HCT116 (cell line): ENCODE results near the gene TOMM22. TPM values are rescaled to one million over a fixed set of nuclear protein-coding genes. Genes with fewer than 3 reads are reported as not detected.

ENCODE experiments used
- ATAC-seq: fragments of 200-7000 bp; cut with Tn5 transposase; 2 replicates; pipeline ENCODE4 v1.9.1; 2020; ENCODE audit warnings: mild to moderate bottlenecking, moderate library complexity
- BruUV-seq: library from RNA; stranded (reverse); fragments of 400-500 nt; replicated peaks from 2 replicates; lab custom pipeline; 2021; lab: Mats Ljungman, UMichigan
- CTCF ChIA-PET: fragments of 300-600 bp; sonication (Branson Sonifier 250); formaldehyde crosslinking; loops from one replicate; lab custom pipeline; 2021; ENCODE audit warnings: antibody characterized with exemption; lab: Charles Lee
- POLR2A ChIA-PET: fragments of 300-600, 350-600 bp; sonication (Branson Sonifier 250); formaldehyde crosslinking; loops from one replicate; lab custom pipeline; 2021; ENCODE audit warnings: antibody characterized with exemption; lab: Charles Lee
- RAD21 ChIA-PET, 2 experiments: fragments of 300-600 bp; sonication (Branson Sonifier 250); formaldehyde crosslinking; loops; one replicate each; lab custom pipeline; 2023; ENCODE audit warnings: low total read pairs in 2 of 2; ENCODE audit not compliant: uncharacterized antibody in 2 of 2, unreplicated experiment in 2 of 2, low non-redundant PET in 1 of 2; lab: Charles Lee
- DNase-seq: peaks from one replicate; pipeline ENCODE4 v3.0.0-alpha.2; 2010; ENCODE audit warnings: low read depth, low spot score
- H2AFZ ChIP-seq: fragments of 200-600 bp; shearing (Covaris generic), sonication (generic); 2 replicates; pipeline ENCODE4 v1.6.1; 2017; ENCODE audit warnings: low read depth, mixed run types, mixed read lengths, antibody characterized with exemption, low read length; ENCODE audit not compliant: poor library complexity, severe bottlenecking
- H3K27ac ChIP-seq: 2 replicates; pipeline ENCODE4 v1.5.1; 2012; ENCODE audit warnings: low read depth, low read length
- H3K27me3 ChIP-seq: fragments of 200-600 bp; sonication (generic); 2 replicates; pipeline ENCODE4 v1.6.1; 2016; ENCODE audit warnings: mixed run types, low read length, mixed read lengths; ENCODE audit not compliant: insufficient read depth
- H3K36me3 ChIP-seq, 2 experiments: fragments of 200-500 bp in 1 of 2; fragments of 200-600 bp in 1 of 2; sonication (Bioruptor generic) in 1 of 2; sonication (generic) in 1 of 2; 2 replicates each; pipeline versions ENCODE4 v1.5.1 to v1.6.1; 2014 to 2016; ENCODE audit warnings: low read length in 2 of 2, inconsistent platforms in 1 of 2, mixed read lengths in 1 of 2, mixed run types in 1 of 2; ENCODE audit not compliant: insufficient read depth in 2 of 2, control insufficient read depth in 1 of 2
- H3K4me1 ChIP-seq, 2 experiments: fragments of 200-600 bp in 1 of 2; sonication (generic) in 1 of 2; 2 replicates each; pipeline versions ENCODE4 v1.5.1 to v1.6.1; 2012 to 2017; ENCODE audit warnings: low read length in 2 of 2, inconsistent platforms in 1 of 2, mild to moderate bottlenecking in 1 of 2, mixed read lengths in 1 of 2, mixed run types in 1 of 2, moderate library complexity in 1 of 2; ENCODE audit not compliant: insufficient read depth in 2 of 2, control insufficient read depth in 1 of 2
- H3K4me2 ChIP-seq: fragments of 200-600 bp; sonication (generic); 2 replicates; pipeline ENCODE4 v1.6.1; 2017; ENCODE audit warnings: mixed run types, low read length, mixed read lengths
- H3K4me3 ChIP-seq, 2 experiments: fragments of 200-600 bp in 1 of 2; sonication (generic) in 1 of 2; replicated peaks in 1 of 2; 2 replicates each; pipeline ENCODE4 v1.5.1; 2011 to 2016; ENCODE audit warnings: low read length in 2 of 2, control low read depth in 1 of 2, low read depth in 1 of 2, mild to moderate bottlenecking in 1 of 2, mixed read lengths in 1 of 2, mixed run types in 1 of 2
- H3K79me2 ChIP-seq: fragments of 200-600 bp; sonication (generic); 2 replicates; pipeline ENCODE4 v1.6.1; 2017; ENCODE audit warnings: mild to moderate bottlenecking, mixed run types, low read length, moderate library complexity, mixed read lengths; ENCODE audit not compliant: insufficient read depth
- H3K9ac ChIP-seq: fragments of 200-600 bp; sonication (generic); 2 replicates; pipeline ENCODE4 v1.6.1; 2016; ENCODE audit warnings: low read length, mixed read lengths
- H3K9me2 ChIP-seq: fragments of 200-600 bp; sonication (generic), shearing (Covaris generic); 2 replicates; pipeline ENCODE4 v1.6.1; 2017; ENCODE audit warnings: mixed run types, mild to moderate bottlenecking, moderate library complexity; ENCODE audit not compliant: insufficient read depth
- H3K9me3 ChIP-seq, 2 experiments: fragments of 200-500 bp in 1 of 2; fragments of 200-600 bp in 1 of 2; sonication (Bioruptor generic) in 1 of 2; sonication (generic) in 1 of 2; 2 replicates each; pipeline ENCODE4 v1.6.1; 2014 to 2017; ENCODE audit warnings: low read length in 2 of 2, mixed read lengths in 2 of 2, inconsistent platforms in 1 of 2, low read depth in 1 of 2, mild to moderate bottlenecking in 1 of 2, mixed run types in 1 of 2, moderate library complexity in 1 of 2; ENCODE audit not compliant: control insufficient read depth in 1 of 2, insufficient read depth in 1 of 2
- H4K20me1 ChIP-seq: fragments of 200-600 bp; sonication (generic), shearing (Covaris generic); 2 replicates; pipeline ENCODE4 v1.6.1; 2017; ENCODE audit warnings: mixed run types, mild to moderate bottlenecking, moderate library complexity; ENCODE audit not compliant: insufficient read depth
- ELF1 ChIP-seq: IDR thresholded peaks from 2 replicates; pipeline ENCODE4 v1.6.1; 2012; ENCODE audit warnings: low read depth, borderline replicate concordance
- EZH2phosphoT487 ChIP-seq: fragments of 200-600 bp; IDR thresholded peaks from 2 replicates; pipeline ENCODE4 v1.6.1; 2018; ENCODE audit warnings: antibody characterized with exemption, borderline replicate concordance
- FOSL1 ChIP-seq: IDR thresholded peaks from 2 replicates; pipeline ENCODE4 v1.6.1; 2012; ENCODE audit warnings: low read depth
- POLR2A ChIP-seq: IDR thresholded peaks from 2 replicates; pipeline ENCODE4 v1.7.0; 2011; ENCODE audit warnings: borderline replicate concordance; ENCODE audit not compliant: insufficient read depth, insufficient read length; ENCODE audit errors: extremely low read depth
- REST ChIP-seq: IDR thresholded peaks from 2 replicates; pipeline ENCODE4 v1.6.1; 2012; ENCODE audit warnings: low read depth
- SIN3A ChIP-seq: IDR thresholded peaks from 2 replicates; pipeline ENCODE4 v1.6.1; 2012; ENCODE audit warnings: low read depth
- SRF ChIP-seq: IDR thresholded peaks from 2 replicates; pipeline ENCODE4 v1.6.1; 2012; ENCODE audit warnings: low read depth
- YY1 ChIP-seq: IDR thresholded peaks from 2 replicates; pipeline ENCODE4 v1.6.1; 2011; ENCODE audit warnings: low read length, low read depth, moderate library complexity, mild to moderate bottlenecking; ENCODE audit not compliant: insufficient replicate concordance; ENCODE audit errors: extremely low read depth
- ZNF274 ChIP-seq: fragments of 200-500 bp; sonication (Bioruptor generic); IDR thresholded peaks from 2 replicates; pipeline ENCODE4 v1.6.1; 2014; ENCODE audit warnings: mild to moderate bottlenecking, low read depth, low read length, inconsistent platforms
- intact Hi-C: fragments of 100-400 bp; cut with micrococcal nuclease; formaldehyde crosslinking; loops from 2 replicates; pipeline ENCODE4 v1.10.0; 2022
- total RNA-seq: library from RNA; stranded (reverse); gene quantifications from one replicate; pipeline ENCODE4 v1.2.1, GENCODE V29; 2021; ENCODE audit not compliant: unreplicated experiment
- TF ChIP-seq, protein P1 (sequence below): IDR thresholded peaks from 2 replicates; pipeline ENCODE4 v1.6.1; 2012

Gene TOMM22
- total RNA-seq, 1 experiment from 2014 or later: 136 TPM

- no peaks in the 10 kb centered on the region for H3K27me3 ChIP-seq
- RAD21 ChIA-PET: no interaction called here
- peak overlapping the region; percentile 50 for H3K9ac ChIP-seq
- peak overlapping the region in 1 of 2 experiments; percentile 26; a peak in 2 of 4 replicates for H3K4me3 ChIP-seq
- H3K9me3 ChIP-seq: no peaks in the 10 kb centered on the region
- peaks cover 79% of the 10 kb centered on the region for H3K79me2 ChIP-seq
- CTCF ChIA-PET: interaction anchor here (1.2 to 1.6 kb wide), 4 partner anchors 16 to 645 kb away, joined by 3 to 10 read pairs (median 4); partner anchors contain the start of gene TOMM22
- TF ChIP-seq ELF1 (no peak), EZH2phosphoT487 (no peak), YY1 (no peak), FOSL1 (no peak), SIN3A (no peak), REST (no peak), ZNF274 (no peak), POLR2A (no peak), SRF (no peak)
- TF ChIP-seq, protein P1, sequence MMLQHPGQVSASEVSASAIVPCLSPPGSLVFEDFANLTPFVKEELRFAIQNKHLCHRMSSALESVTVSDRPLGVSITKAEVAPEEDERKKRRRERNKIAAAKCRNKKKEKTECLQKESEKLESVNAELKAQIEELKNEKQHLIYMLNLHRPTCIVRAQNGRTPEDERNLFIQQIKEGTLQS: no peak
- H3K27ac ChIP-seq: peak overlapping the region; percentile 66
- H3K9me2 ChIP-seq: no peaks in the 10 kb centered on the region
- peaks cover 2 to 18% of the 10 kb centered on the region in 2 experiments; a peak in 2 of 4 replicates for H3K36me3 ChIP-seq
- ATAC-seq (no peak), DNase-seq (no peak)
- intact Hi-C loops: no loop called here
- no TSS peak for BruUV-seq
- peak overlapping the region; percentile 95 for H3K4me2 ChIP-seq
- no peaks in the 10 kb centered on the region for H4K20me1 ChIP-seq
- H3K4me1 ChIP-seq: peaks cover 33 to 63% of the 10 kb centered on the region in 2 experiments
- no peak overlapping the region for H2AFZ ChIP-seq
- POLR2A ChIA-PET: interaction anchor here (1.2 to 4.0 kb wide), 4 partner anchors 8 to 14 kb away, joined by 3 to 26 read pairs (median 8); partner anchors contain the start of genes GTPBP1 and TOMM22
These were observed 15.8 kb downstream of the TOMM22 start for GRCh38 chr22:38697425-38698089.
